DMS114 treated with DMSO at 0.1 percent for 48 hours (cell line): ENCODE measurements around the gene ALOX5AP.

Experiments
- DNase-seq: peaks from one replicate; lab custom pipeline; 2025; ENCODE audit not compliant: unreplicated experiment; lab: John Stamatoyannopoulos, UW

Gene ALOX5AP

GRCh38 chr13:30759748-30760147 is 24.4 kb downstream of the ALOX5AP start:
- no peak for DNase-seq

- DNase-seq: no peak
Measured at GRCh38 chr13:30762643-30763042, 27.3 kb downstream of the ALOX5AP start.

GRCh38 chr13:30763786-30764413 is 28.6 kb downstream of the ALOX5AP start:
- no peak for DNase-seq

- no peak for DNase-seq
Measured at GRCh38 chr13:30766231-30766630, 30.9 kb downstream of the ALOX5AP start.

GRCh38 chr13:30770929-30771328 is 35.6 kb downstream of the ALOX5AP start:
- DNase-seq: no peak

GRCh38 chr13:30773561-30773960 is 38.2 kb downstream of the ALOX5AP start:
- DNase-seq: no peak

GRCh38 chr13:30774214-30774730 is 38.9 kb downstream of the ALOX5AP start:
- no peak for DNase-seq

- DNase-seq: no peak
Measured at GRCh38 chr13:30776661-30777060, 41.3 kb downstream of the ALOX5AP start.

GRCh38 chr13:30779016-30779415 is 43.7 kb downstream of the ALOX5AP start:
- no peak for DNase-seq

- DNase-seq: no peak
Measured at GRCh38 chr13:30779608-30780007, 44.3 kb downstream of the ALOX5AP start.

- DNase-seq: no peak
Measured at GRCh38 chr13:30780338-30780981, 45.1 kb downstream of the ALOX5AP start.

- DNase-seq: no peak
Measured at GRCh38 chr13:30785191-30785850, 50.0 kb downstream of the ALOX5AP start.

- DNase-seq: no peak
Measured at GRCh38 chr13:30786648-30787047, 51.3 kb downstream of the ALOX5AP start.

GRCh38 chr13:30787738-30788525 is 52.6 kb downstream of the ALOX5AP start:
- DNase-seq: no peak

- DNase-seq: no peak
Measured at GRCh38 chr13:30789166-30789862, 54.0 kb downstream of the ALOX5AP start.

GRCh38 chr13:30790592-30790991 is 55.2 kb downstream of the ALOX5AP start:
- DNase-seq: no peak

- no peak for DNase-seq
Measured at GRCh38 chr13:30791354-30792001, 56.1 kb downstream of the ALOX5AP start.

GRCh38 chr13:30792285-30793000 is 57.1 kb downstream of the ALOX5AP start:
- no peak for DNase-seq

GRCh38 chr13:30796132-30796572 is 60.8 kb downstream of the ALOX5AP start:
- DNase-seq: no peak
